ENCODE data around the gene SECISBP2.

GRCh38 chr9:89395931-89396710, 77.8 kb downstream of the SECISBP2 start:
- no peak for TF ChIP-seq YY1 (IDR thresholded peaks at IDR 0.05; ENCODE audit: insufficient read depth, insufficient read length)
- no peak for TF ChIP-seq SUZ12 (IDR thresholded peaks at IDR 0.05; ENCODE audit: extremely low read depth, insufficient read depth, insufficient read length)
- TF ChIP-seq ZNF274 (IDR thresholded peaks at IDR 0.05; ENCODE audit: low read depth, low read length), result no peak

Data from NT2/D1 (cell line).